GM12878 (cell line): Measurements from ENCODE around the gene SEMA7A.

Source experiments
- EP300 ChIP-seq, 2 experiments: fragments of 150-350 bp in 1 of 2; IDR thresholded peaks; 2 replicates each; pipeline ENCODE4 v1.6.1; 2011 to 2012; ENCODE audit warnings: low read depth in 2 of 2, low read length in 2 of 2, borderline replicate concordance in 1 of 2, improper control_type of control experiment in 1 of 2, inconsistent platforms in 1 of 2; ENCODE audit not compliant: control insufficient read depth in 1 of 2
- GABPA ChIP-seq: IDR thresholded peaks from 2 replicates; pipeline ENCODE4 v1.6.1; 2014; ENCODE audit warnings: antibody characterized with exemption, low read depth, mild to moderate bottlenecking, inconsistent platforms
- JUND ChIP-seq: IDR thresholded peaks from 2 replicates; pipeline ENCODE4 v1.6.1; 2012; ENCODE audit warnings: low read depth, mild to moderate bottlenecking, low read length, improper control_type of control experiment, moderate library complexity
- MTA2 ChIP-seq: fragments of 450-650 bp; IDR thresholded peaks from 2 replicates; pipeline ENCODE4 v1.6.1; 2016; ENCODE audit warnings: low read depth, mild to moderate bottlenecking, moderate library complexity
- MXI1 ChIP-seq: fragments of 150-350 bp; IDR thresholded peaks from 2 replicates; pipeline ENCODE4 v1.6.1; 2011; ENCODE audit warnings: low read depth, mild to moderate bottlenecking, inconsistent platforms, low read length, improper control_type of control experiment
- PML ChIP-seq: IDR thresholded peaks from 2 replicates; pipeline ENCODE4 v1.6.1; 2012; ENCODE audit warnings: low read length, inconsistent platforms
- SMC3 ChIP-seq: IDR thresholded peaks from 2 replicates; pipeline ENCODE4 v1.6.1; 2011; ENCODE audit warnings: low read length, improper control_type of control experiment, borderline replicate concordance
- TAF1 ChIP-seq: IDR thresholded peaks from 2 replicates; pipeline ENCODE4 v1.6.1; 2011; ENCODE audit warnings: mild to moderate bottlenecking, low read depth, low read length, borderline replicate concordance
- TF ChIP-seq, protein P1 (sequence below): IDR thresholded peaks from 2 replicates; pipeline ENCODE4 v1.6.1; 2012; ENCODE audit warnings: mild to moderate bottlenecking, low read depth, low read length
- TF ChIP-seq, protein P2 (sequence below): IDR thresholded peaks from 2 replicates; pipeline ENCODE4 v1.6.1; 2011; ENCODE audit warnings: low read depth, mild to moderate bottlenecking, low read length, moderate library complexity, borderline replicate concordance; ENCODE audit errors: extremely low read depth
- TF ChIP-seq, protein P3 (sequence below): fragments of 450-650 bp; IDR thresholded peaks from 2 replicates; pipeline ENCODE4 v1.6.1; 2016; ENCODE audit warnings: mild to moderate bottlenecking
- TF ChIP-seq, protein P4 (sequence below): fragments of 450-650 bp; IDR thresholded peaks from 2 replicates; pipeline ENCODE4 v1.6.1; 2017; ENCODE audit warnings: mild to moderate bottlenecking
- TF ChIP-seq, protein P5 (sequence below), 3 experiments: IDR thresholded peaks in 2 of 3; conservative IDR thresholded peaks in 1 of 3; 2 replicates each; pipeline ENCODE4 v1.5.1; 2011; ENCODE audit warnings: low read depth in 3 of 3, low read length in 3 of 3, mild to moderate bottlenecking in 3 of 3, control low read depth in 2 of 3, moderate library complexity in 2 of 3, inconsistent platforms in 1 of 3, mixed read lengths in 1 of 3; ENCODE audit not compliant: control insufficient read depth in 2 of 3, insufficient read depth in 1 of 3; ENCODE audit errors: extremely low read depth in 1 of 3
- TF ChIP-seq, protein P6 (sequence below): IDR thresholded peaks from 2 replicates; pipeline ENCODE4 v1.6.1; 2011; ENCODE audit warnings: low read depth, low read length, improper control_type of control experiment, borderline replicate concordance

DNA sequence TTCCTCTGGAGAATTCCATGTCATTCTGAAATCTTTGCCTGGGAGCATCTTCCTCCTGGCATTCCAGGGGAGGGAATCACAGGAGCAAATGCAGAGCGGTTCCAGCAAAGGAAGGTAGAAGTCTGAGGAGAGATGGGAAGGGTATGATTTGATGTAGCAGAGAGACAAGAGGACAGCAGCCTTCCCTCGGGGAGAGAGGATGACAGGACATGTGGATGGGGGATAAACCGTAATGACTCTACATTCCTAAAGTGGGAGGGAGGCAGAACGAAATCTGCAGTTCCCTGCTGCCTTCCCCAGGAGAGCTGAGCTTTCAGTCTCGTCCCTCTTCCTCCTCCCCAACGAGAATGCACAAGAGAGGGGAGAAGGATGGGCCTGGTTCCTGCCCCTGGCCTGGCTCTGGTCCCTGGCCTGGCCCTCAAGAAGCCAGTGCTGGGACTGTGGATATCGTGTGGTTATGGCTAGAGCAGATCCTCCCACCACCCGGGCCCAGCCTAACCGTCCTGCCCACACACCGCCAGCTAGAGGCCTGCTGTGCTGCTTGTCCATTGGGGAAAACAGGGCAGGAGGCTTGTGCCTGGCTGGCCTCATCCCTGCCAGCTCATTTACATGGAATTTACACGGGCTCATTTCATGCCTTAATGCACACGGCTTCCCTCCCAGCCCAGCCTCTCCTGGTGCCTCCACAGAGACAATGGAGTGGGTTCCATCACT, 26.6 kb downstream of the SEMA7A start:
- TF ChIP-seq MTA2, result no peak
- TF ChIP-seq EP300 (IDR thresholded peaks at IDR 0.05; ENCODE audit: borderline replicate concordance in 1 of 2, control insufficient read depth in 1 of 2, low read depth in 2 of 2, low read length in 2 of 2), result no peak
- TF ChIP-seq, protein P1, sequence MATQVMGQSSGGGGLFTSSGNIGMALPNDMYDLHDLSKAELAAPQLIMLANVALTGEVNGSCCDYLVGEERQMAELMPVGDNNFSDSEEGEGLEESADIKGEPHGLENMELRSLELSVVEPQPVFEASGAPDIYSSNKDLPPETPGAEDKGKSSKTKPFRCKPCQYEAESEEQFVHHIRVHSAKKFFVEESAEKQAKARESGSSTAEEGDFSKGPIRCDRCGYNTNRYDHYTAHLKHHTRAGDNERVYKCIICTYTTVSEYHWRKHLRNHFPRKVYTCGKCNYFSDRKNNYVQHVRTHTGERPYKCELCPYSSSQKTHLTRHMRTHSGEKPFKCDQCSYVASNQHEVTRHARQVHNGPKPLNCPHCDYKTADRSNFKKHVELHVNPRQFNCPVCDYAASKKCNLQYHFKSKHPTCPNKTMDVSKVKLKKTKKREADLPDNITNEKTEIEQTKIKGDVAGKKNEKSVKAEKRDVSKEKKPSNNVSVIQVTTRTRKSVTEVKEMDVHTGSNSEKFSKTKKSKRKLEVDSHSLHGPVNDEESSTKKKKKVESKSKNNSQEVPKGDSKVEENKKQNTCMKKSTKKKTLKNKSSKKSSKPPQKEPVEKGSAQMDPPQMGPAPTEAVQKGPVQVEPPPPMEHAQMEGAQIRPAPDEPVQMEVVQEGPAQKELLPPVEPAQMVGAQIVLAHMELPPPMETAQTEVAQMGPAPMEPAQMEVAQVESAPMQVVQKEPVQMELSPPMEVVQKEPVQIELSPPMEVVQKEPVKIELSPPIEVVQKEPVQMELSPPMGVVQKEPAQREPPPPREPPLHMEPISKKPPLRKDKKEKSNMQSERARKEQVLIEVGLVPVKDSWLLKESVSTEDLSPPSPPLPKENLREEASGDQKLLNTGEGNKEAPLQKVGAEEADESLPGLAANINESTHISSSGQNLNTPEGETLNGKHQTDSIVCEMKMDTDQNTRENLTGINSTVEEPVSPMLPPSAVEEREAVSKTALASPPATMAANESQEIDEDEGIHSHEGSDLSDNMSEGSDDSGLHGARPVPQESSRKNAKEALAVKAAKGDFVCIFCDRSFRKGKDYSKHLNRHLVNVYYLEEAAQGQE, result no peak
- TF ChIP-seq, protein P2, sequence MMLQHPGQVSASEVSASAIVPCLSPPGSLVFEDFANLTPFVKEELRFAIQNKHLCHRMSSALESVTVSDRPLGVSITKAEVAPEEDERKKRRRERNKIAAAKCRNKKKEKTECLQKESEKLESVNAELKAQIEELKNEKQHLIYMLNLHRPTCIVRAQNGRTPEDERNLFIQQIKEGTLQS, result no peak
- TF ChIP-seq, protein P3, sequence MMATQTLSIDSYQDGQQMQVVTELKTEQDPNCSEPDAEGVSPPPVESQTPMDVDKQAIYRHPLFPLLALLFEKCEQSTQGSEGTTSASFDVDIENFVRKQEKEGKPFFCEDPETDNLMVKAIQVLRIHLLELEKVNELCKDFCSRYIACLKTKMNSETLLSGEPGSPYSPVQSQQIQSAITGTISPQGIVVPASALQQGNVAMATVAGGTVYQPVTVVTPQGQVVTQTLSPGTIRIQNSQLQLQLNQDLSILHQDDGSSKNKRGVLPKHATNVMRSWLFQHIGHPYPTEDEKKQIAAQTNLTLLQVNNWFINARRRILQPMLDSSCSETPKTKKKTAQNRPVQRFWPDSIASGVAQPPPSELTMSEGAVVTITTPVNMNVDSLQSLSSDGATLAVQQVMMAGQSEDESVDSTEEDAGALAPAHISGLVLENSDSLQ, result no peak
- no peak for TF ChIP-seq SMC3
- TF ChIP-seq, protein P4, sequence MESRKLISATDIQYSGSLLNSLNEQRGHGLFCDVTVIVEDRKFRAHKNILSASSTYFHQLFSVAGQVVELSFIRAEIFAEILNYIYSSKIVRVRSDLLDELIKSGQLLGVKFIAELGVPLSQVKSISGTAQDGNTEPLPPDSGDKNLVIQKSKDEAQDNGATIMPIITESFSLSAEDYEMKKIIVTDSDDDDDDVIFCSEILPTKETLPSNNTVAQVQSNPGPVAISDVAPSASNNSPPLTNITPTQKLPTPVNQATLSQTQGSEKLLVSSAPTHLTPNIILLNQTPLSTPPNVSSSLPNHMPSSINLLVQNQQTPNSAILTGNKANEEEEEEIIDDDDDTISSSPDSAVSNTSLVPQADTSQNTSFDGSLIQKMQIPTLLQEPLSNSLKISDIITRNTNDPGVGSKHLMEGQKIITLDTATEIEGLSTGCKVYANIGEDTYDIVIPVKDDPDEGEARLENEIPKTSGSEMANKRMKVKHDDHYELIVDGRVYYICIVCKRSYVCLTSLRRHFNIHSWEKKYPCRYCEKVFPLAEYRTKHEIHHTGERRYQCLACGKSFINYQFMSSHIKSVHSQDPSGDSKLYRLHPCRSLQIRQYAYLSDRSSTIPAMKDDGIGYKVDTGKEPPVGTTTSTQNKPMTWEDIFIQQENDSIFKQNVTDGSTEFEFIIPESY, result no peak
- no peak for TF ChIP-seq JUND
- TF ChIP-seq, protein P5, sequence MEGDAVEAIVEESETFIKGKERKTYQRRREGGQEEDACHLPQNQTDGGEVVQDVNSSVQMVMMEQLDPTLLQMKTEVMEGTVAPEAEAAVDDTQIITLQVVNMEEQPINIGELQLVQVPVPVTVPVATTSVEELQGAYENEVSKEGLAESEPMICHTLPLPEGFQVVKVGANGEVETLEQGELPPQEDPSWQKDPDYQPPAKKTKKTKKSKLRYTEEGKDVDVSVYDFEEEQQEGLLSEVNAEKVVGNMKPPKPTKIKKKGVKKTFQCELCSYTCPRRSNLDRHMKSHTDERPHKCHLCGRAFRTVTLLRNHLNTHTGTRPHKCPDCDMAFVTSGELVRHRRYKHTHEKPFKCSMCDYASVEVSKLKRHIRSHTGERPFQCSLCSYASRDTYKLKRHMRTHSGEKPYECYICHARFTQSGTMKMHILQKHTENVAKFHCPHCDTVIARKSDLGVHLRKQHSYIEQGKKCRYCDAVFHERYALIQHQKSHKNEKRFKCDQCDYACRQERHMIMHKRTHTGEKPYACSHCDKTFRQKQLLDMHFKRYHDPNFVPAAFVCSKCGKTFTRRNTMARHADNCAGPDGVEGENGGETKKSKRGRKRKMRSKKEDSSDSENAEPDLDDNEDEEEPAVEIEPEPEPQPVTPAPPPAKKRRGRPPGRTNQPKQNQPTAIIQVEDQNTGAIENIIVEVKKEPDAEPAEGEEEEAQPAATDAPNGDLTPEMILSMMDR (IDR thresholded peaks at IDR 0.05 in 2 of 3, conservative IDR thresholded peaks at IDR 0.05 in 1 of 3; ENCODE audit: control insufficient read depth in 2 of 3, extremely low read depth in 1 of 3, insufficient read depth in 1 of 3, low read depth in 3 of 3, low read length in 3 of 3), result no peak
- no peak for TF ChIP-seq MXI1
- TF ChIP-seq, protein P6, sequence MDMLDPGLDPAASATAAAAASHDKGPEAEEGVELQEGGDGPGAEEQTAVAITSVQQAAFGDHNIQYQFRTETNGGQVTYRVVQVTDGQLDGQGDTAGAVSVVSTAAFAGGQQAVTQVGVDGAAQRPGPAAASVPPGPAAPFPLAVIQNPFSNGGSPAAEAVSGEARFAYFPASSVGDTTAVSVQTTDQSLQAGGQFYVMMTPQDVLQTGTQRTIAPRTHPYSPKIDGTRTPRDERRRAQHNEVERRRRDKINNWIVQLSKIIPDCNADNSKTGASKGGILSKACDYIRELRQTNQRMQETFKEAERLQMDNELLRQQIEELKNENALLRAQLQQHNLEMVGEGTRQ, result no peak
- no peak for TF ChIP-seq GABPA
- TF ChIP-seq TAF1, result no peak
- no peak for TF ChIP-seq PML
